Nephron (organoid): ENCODE measurements around the gene NEURL4.
A peak's percentile ranks its signal among the peaks of the same experiment; 100 is the strongest.

Experiments
- H3K27ac Mint-ChIP-seq, 3 experiments: 2 replicates each; pipeline ENCODE4 v1.8.0; 2020; ENCODE audit warnings: mixed read lengths in 3 of 3, mild to moderate bottlenecking in 2 of 3, moderate library complexity in 1 of 3
- H3K27me3 Mint-ChIP-seq: 2 replicates; pipeline ENCODE4 v1.8.0; 2021; ENCODE audit warnings: low read depth, mild to moderate bottlenecking, moderate library complexity, mixed read lengths
- H3K36me3 Mint-ChIP-seq: 2 replicates; pipeline ENCODE4 v1.8.0; 2020; ENCODE audit warnings: low read depth, mixed read lengths
- H3K4me1 Mint-ChIP-seq: 2 replicates; pipeline ENCODE4 v1.8.0; 2020; ENCODE audit warnings: mixed read lengths
- H3K4me3 Mint-ChIP-seq, 3 experiments: 2 replicates each; pipeline ENCODE4 v1.8.0; 2020; ENCODE audit warnings: mild to moderate bottlenecking in 3 of 3, mixed read lengths in 3 of 3, moderate library complexity in 2 of 3
- H3K9me3 Mint-ChIP-seq: 2 replicates; pipeline ENCODE4 v1.8.0; 2020; ENCODE audit warnings: mixed read lengths
- CTCF ChIP-seq, 3 experiments: fragments of 200-600 bp; sonication (generic); IDR thresholded peaks; one replicate each; pipeline ENCODE4 v1.5.0; 2021; ENCODE audit warnings: antibody characterized with exemption in 3 of 3; ENCODE audit not compliant: unreplicated experiment in 3 of 3

NEURL4 gene

GRCh38 chr17:7306911-7307685, 22.0 kb downstream of the NEURL4 start, which contains the start of gene EIF5A:
EIF5A (plus strand) TSS chr17:7307628; CDS start chr17:7309636, 2,008 bp downstream.
- H3K9me3 Mint-ChIP-seq, result no peaks in the 10 kb centered on the region
- TF ChIP-seq CTCF (IDR thresholded peaks at IDR 0.05; ENCODE audit: unreplicated experiment in 3 of 3), result no peak
- H3K27me3 Mint-ChIP-seq, result no peaks in the 10 kb centered on the region
- peaks cover 30% of the 10 kb centered on the region for H3K4me1 Mint-ChIP-seq
- peak within 1 kb of the TSS; percentile 95 to 99 (median 98) for H3K27ac Mint-ChIP-seq
- H3K4me3 Mint-ChIP-seq, result peak within 1 kb of the TSS; percentile 94 to 99 (median 97)
- H3K36me3 Mint-ChIP-seq, result peaks cover 34% of the 10 kb centered on the region

- Mint-ChIP-seq H3K27ac (peak overlapping the region in 1 of 3 experiments; percentile 37), H3K4me3 (peak overlapping the region in 2 of 3 experiments; percentile 58 to 63), H3K36me3 (peaks cover 6% of the 10 kb centered on the region), H3K9me3 (no peaks in the 10 kb centered on the region), H3K27me3 (peaks cover 7% of the 10 kb centered on the region), H3K4me1 (peaks cover 7% of the 10 kb centered on the region)
- no peak for TF ChIP-seq CTCF (IDR thresholded peaks at IDR 0.05; ENCODE audit: unreplicated experiment in 3 of 3)
These were observed 25.0 kb downstream of the NEURL4 start for GRCh38 chr17:7304179-7304578.

- Mint-ChIP-seq H3K27ac (no peak overlapping the region), H3K4me1 (peaks cover 17% of the 10 kb centered on the region), H3K9me3 (no peaks in the 10 kb centered on the region), H3K27me3 (peaks cover 61% of the 10 kb centered on the region), H3K4me3 (peak overlapping the region; percentile 7 to 56 (median 23)), H3K36me3 (no peaks in the 10 kb centered on the region)
- TF ChIP-seq CTCF (IDR thresholded peaks at IDR 0.05; ENCODE audit: unreplicated experiment in 3 of 3), result peak; percentile 93 to 96 (median 95)
These were observed 32.8 kb downstream of the NEURL4 start for GRCh38 chr17:7296189-7296861.

GRCh38 chr17:7295230-7296180, 33.6 kb downstream of the NEURL4 start:
- TF ChIP-seq CTCF (IDR thresholded peaks at IDR 0.05; ENCODE audit: unreplicated experiment in 3 of 3), result no peak
- no peak overlapping the region for H3K27ac Mint-ChIP-seq
- H3K27me3 Mint-ChIP-seq, result peaks cover 69% of the 10 kb centered on the region
- H3K4me1 Mint-ChIP-seq, result peaks cover 17% of the 10 kb centered on the region
- H3K4me3 Mint-ChIP-seq, result peak overlapping the region; percentile 78 to 81 (median 80)
- H3K36me3 Mint-ChIP-seq, result no peaks in the 10 kb centered on the region
- H3K9me3 Mint-ChIP-seq, result no peaks in the 10 kb centered on the region

GRCh38 chr17:7294614-7295153, 34.5 kb downstream of the NEURL4 start, which contains the start of gene YBX2:
YBX2 (minus strand) TSS chr17:7294639; CDS start chr17:7294500, 139 bp downstream.
- peaks cover 69% of the 10 kb centered on the region for H3K27me3 Mint-ChIP-seq
- no peaks in the 10 kb centered on the region for H3K9me3 Mint-ChIP-seq
- no peak for TF ChIP-seq CTCF (IDR thresholded peaks at IDR 0.05; ENCODE audit: unreplicated experiment in 3 of 3)
- peak within 1 kb of the TSS; percentile 78 to 81 (median 80) for H3K4me3 Mint-ChIP-seq
- H3K27ac Mint-ChIP-seq, result peak within 1 kb of the TSS in 2 of 3 experiments; percentile 60 to 67
- no peaks in the 10 kb centered on the region for H3K36me3 Mint-ChIP-seq
- H3K4me1 Mint-ChIP-seq, result peaks cover 17% of the 10 kb centered on the region
